K562 (cell line): Measurements from ENCODE around the gene MDC1. TPM values are rescaled to one million over a fixed set of nuclear protein-coding genes. Genes with fewer than 3 reads are reported as not detected.

ENCODE experiments used
- AFF1 ChIP-seq, 2 experiments: fragments of 450-650 bp; IDR thresholded peaks; 2 replicates each; pipeline ENCODE4 v1.6.1; 2018; ENCODE audit warnings: mild to moderate bottlenecking in 2 of 2, low read depth in 1 of 2; ENCODE audit not compliant: partially characterized antibody in 2 of 2
- BACH1 ChIP-seq: fragments of 200-800 bp; sonication (Bioruptor generic); IDR thresholded peaks from 2 replicates; pipeline ENCODE4 v1.6.1; 2016; ENCODE audit warnings: missing genetic modification characterization, missing compliant biosample characterization
- BMI1 ChIP-seq: fragments of 150-350 bp; IDR thresholded peaks from 2 replicates; pipeline ENCODE4 v1.6.1; 2014; ENCODE audit warnings: low read length
- BRD4 ChIP-seq: fragments of 200-600 bp; sonication (generic); IDR thresholded peaks from 2 replicates; pipeline ENCODE4 v1.6.1; 2017; ENCODE audit warnings: inconsistent platforms
- CXXC5 ChIP-seq: fragments of 250-450 bp; sonication (Bioruptor Pico); IDR thresholded peaks from 2 replicates; pipeline ENCODE4 v1.8.0; 2022; ENCODE audit warnings: inconsistent platforms, mild to moderate bottlenecking, moderate library complexity
- ELF2 ChIP-seq: fragments of 250-450 bp; sonication (Bioruptor Pico); IDR thresholded peaks from 2 replicates; pipeline ENCODE4 v1.5.0; 2021; ENCODE audit warnings: mild to moderate bottlenecking
- FOSL1 ChIP-seq: fragments of 200-800 bp; sonication (Bioruptor generic); conservative IDR thresholded peaks from 2 replicates; pipeline ENCODE4 v1.6.1; 2016; ENCODE audit warnings: missing genetic modification characterization, missing compliant biosample characterization
- GATAD2A ChIP-seq: fragments of 450-650 bp; IDR thresholded peaks from 2 replicates; pipeline ENCODE4 v1.6.1; 2017
- GTF2A2 ChIP-seq: IDR thresholded peaks from 2 replicates; pipeline ENCODE4 v1.6.1; 2016; ENCODE audit warnings: mild to moderate bottlenecking, missing genetic modification characterization, missing compliant biosample characterization
- HMG20B ChIP-seq: fragments of 250-450 bp; sonication (Bioruptor Pico); IDR thresholded peaks from 2 replicates; pipeline ENCODE4 v1.5.0; 2021; ENCODE audit warnings: mild to moderate bottlenecking
- HNRNPH1 ChIP-seq: fragments of 200-400 bp; formaldehyde crosslinking; optimal IDR thresholded peaks from 2 replicates; pipeline ENCODE3; 2017; ENCODE audit warnings: low read depth, mild to moderate bottlenecking, low read length, moderate library complexity
- POU5F1 ChIP-seq: fragments of 150-350 bp; IDR thresholded peaks from 2 replicates; pipeline ENCODE4 v1.6.1; 2014; ENCODE audit warnings: borderline replicate concordance, low read length, low read depth, mild to moderate bottlenecking; ENCODE audit not compliant: partially characterized antibody
- WHSC1 ChIP-seq: IDR thresholded peaks from one replicate; pipeline ENCODE4 v1.6.1; 2012; ENCODE audit warnings: low read length, control low read depth, inconsistent platforms
- ZBTB40 ChIP-seq, 2 experiments: fragments of 450-650 bp in 1 of 2; sonication (generic) in 1 of 2; formaldehyde crosslinking in 1 of 2; IDR thresholded peaks; 2 replicates each; pipeline versions ENCODE4 v1.7.1 to v1.9.0; 2016 to 2022; ENCODE audit warnings: inconsistent platforms in 1 of 2, mild to moderate bottlenecking in 1 of 2, missing genetic modification reagents in 1 of 2
- polyA plus RNA-seq, 8 experiments: library from polyadenylated mRNA; depleted of rRNA in 4 of 8; stranded (reverse) in 5 of 8; unstranded in 3 of 8; fragments of >200 nt; fragmentation: Nextera tagmentation in 2 of 8; fragmentation: Illumina TruSeq in 1 of 8; extraction: Ambion mirVana in 2 of 8; extraction: Trizol in 1 of 8; gene quantifications; 2 replicates each; pipeline versions ENCODE4 v1.2.1 to v1.2.3, GENCODE V29; 2011 to 2014; ENCODE audit warnings: inconsistent platforms in 1 of 8, missing spikeins in 1 of 8
- total RNA-seq, 7 experiments: library from RNA; depleted of rRNA in 6 of 7; stranded (reverse); fragments of >200 nt in 6 of 7; fragmentation: Illumina TruSeq in 2 of 7; extraction: Trizol in 2 of 7; gene quantifications; 2 replicates each; pipeline versions ENCODE4 v1.2.1 to v1.2.3, GENCODE V29; 2011 to 2021; ENCODE audit warnings: low replicate concordance in 1 of 7

MDC1 gene
- total and polyA plus RNA-seq, 9 of the 15 experiments (the other 6 are each of a cell fraction or from before 2014, with no cell fraction given) = 8.2 to 114 (median 20.0) TPM

- TF ChIP-seq AFF1 (IDR thresholded peaks at IDR 0.05; ENCODE audit: low read depth in 1 of 2, partially characterized antibody in 2 of 2) = peak; percentile 40 to 69
- TF ChIP-seq BMI1 = no peak
- no peak for TF ChIP-seq GTF2A2 (tag)
- TF ChIP-seq WHSC1 = no peak
- TF ChIP-seq HMG20B (CRISPR knock-in tag) = peak; percentile 30; the same call in 1 of the 2 replicates
- TF ChIP-seq BRD4 = no peak
- TF ChIP-seq POU5F1 = no peak
- TF ChIP-seq ZBTB40 (IDR thresholded peaks at IDR 0.05) = no peak
- TF ChIP-seq ZBTB40 (CRISPR knock-in tag; IDR thresholded peaks at IDR 0.05) = 0 out of 2 replicates have a peak, but pooled peaks have one; percentile 37
- 0 out of 2 replicates have a peak, but pooled peaks have one; percentile 21 for TF ChIP-seq BACH1
- TF ChIP-seq ELF2 = no peak
- TF ChIP-seq CXXC5 = peak; percentile 99
- peak; percentile 88; the same call in 1 of the 2 replicates for TF ChIP-seq GATAD2A
- TF ChIP-seq FOSL1 (tag) = 0 out of 2 replicates have a peak, but pooled peaks have one; percentile 18
- TF ChIP-seq HNRNPH1 = peak; percentile 88
These were observed 4.3 kb upstream of the MDC1 start (continued) for GRCh38 chr6:30721198-30722024.
